Pulmonary artery endothelial cell (primary cell): ENCODE measurements around the gene OGDH. TPM values are rescaled to one million over a fixed set of nuclear protein-coding genes. Genes with fewer than 3 reads are reported as not detected.
"Not testable (repeated sequence)": the region's sequence is repeated elsewhere in the genome, so short reads cannot be mapped to it uniquely, and the experiment has no call there.

Experiments
- DNase-seq: peaks from one replicate; pipeline ENCODE4 v3.0.0-alpha.2; 2011; ENCODE audit warnings: low read depth, low spot score
- total RNA-seq: library from RNA; depleted of rRNA; stranded (reverse); fragments of >200 nt; gene quantifications from 2 replicates; pipeline ENCODE4 v1.2.3, GENCODE V29; 2014

OGDH gene
- total RNA-seq, result 49.6 and 94.1 TPM in 2 replicates

DNA sequence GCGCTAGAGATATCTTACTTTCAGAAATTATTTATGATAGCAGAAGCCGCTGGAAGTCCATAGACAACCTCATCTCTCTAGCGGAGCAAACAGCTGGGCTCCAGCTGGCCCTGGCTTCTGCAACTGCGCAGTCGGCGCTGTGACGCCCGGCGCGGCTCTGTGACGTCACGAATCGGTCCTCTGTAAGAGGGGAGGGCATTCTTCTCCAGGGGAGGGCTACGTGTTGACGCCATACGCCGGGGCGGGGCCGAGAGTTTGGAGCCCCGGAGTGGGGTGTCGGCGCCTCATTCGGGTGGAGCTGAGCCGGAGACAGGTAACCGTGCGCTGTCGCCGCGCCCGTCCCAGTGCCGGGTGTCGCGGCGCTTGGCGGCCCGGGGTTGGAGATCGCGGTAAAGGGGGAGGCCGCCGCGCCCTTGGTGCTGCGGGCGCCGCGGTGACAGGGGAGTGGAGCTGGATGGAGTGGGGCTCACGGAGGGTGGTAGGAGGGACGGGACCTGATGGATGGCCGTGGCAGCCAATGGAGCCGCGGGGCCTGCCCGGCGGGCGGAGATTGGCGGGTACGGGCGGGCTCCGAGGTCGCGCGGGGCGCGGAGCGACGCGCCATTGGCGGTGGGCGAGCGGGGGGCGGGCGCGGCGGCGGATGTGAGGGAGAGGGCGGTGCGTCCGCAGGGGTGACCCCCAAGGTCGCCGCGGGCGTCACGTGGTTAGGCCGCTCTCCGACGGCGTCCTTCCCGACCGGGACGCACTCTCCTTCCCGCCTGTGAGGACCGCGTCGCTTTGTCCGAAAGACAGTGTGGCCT is at the start of gene OGDH:
Gene OGDH (plus strand): TSS at position 287 of the 800 bp plus-strand sequence. CDS start 17,717 bp downstream, outside the sequence.
- DNase-seq, result peak; percentile 96

GRCh38 chr7:44557485-44557884 is 48.9 kb upstream of the OGDH start:
- no peak for DNase-seq

GRCh38 chr7:44559485-44559884 is 46.9 kb upstream of the OGDH start:
- no peak for DNase-seq

- DNase-seq, result no peak
Measured at GRCh38 chr7:44561481-44561880, 44.9 kb upstream of the OGDH start.

DNA sequence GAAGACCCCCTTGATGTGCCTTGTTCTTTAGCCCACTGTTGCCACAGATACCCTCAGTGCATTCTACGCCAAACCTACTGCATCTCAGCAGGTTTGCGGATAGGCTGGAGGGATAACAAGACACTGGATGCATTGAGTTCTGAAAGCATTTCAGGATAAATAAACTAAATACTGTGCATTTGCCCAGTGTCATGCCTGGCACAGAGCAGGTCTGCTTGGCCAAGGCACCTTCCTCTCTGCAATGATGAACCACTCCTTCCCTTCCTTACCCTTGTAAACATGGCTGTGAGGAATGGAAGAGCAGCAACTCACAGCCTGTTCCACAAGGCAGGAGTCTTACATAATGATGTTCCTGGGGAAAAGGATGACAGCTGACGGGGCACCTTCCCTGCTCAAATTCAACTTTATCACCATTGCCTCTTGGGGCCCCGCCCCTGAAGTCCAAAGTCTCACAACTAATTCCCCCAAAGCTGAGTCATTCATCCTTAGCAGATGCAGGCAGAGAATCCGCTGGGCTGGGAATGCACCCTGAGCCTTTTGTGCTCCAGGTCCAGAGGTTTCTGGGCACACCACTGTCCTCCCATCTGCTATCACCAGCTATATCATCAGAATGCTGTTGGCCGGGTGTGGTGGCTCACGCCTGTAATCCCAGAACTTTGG is 44.3 kb upstream of the OGDH start:
- DNase-seq, result no peak

DNA sequence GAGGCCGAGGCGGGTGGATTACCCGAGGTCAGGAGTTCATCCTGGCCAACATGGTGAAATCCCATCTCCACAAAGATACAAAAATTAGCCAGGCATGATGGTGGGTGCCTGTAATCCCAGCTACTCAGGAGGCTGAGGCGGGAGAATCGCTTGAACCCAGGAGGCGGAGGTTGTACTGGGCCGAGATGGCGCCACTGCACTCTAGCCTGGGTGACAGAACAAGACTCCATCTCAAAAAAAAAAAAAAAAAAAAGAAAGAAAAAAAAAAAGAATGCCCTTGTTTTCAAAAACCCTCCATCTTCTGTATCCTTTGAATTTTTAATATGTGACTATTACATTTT is 43.8 kb upstream of the OGDH start:
- not testable (repeated sequence) for DNase-seq

DNA sequence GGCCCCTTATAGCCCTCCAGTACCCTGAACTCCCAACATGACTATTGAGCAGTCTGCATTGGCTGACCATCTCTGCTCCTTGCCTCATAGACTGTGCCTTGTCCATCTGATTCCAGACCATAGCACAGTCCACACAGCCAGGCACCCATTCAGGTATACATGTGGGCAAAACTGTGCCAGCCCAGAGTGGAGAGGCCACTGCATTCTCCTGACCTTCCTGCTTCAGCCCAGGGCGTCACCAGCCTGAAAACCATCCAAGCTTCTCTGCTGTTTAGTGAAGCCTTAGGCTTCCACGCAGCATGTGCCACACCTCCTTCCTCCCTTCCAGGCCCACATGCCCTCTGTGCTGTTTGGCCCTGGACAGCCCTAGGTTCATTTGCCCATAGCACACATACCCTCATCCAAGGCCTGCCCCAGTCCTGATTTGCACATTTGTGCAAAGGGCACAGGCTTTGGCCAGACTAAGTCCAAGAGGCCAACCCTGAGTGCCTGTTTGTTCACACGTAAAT is 43.2 kb upstream of the OGDH start:
- no peak for DNase-seq

GRCh38 chr7:44564606-44565005 is 41.8 kb upstream of the OGDH start:
- DNase-seq, result no peak

DNA sequence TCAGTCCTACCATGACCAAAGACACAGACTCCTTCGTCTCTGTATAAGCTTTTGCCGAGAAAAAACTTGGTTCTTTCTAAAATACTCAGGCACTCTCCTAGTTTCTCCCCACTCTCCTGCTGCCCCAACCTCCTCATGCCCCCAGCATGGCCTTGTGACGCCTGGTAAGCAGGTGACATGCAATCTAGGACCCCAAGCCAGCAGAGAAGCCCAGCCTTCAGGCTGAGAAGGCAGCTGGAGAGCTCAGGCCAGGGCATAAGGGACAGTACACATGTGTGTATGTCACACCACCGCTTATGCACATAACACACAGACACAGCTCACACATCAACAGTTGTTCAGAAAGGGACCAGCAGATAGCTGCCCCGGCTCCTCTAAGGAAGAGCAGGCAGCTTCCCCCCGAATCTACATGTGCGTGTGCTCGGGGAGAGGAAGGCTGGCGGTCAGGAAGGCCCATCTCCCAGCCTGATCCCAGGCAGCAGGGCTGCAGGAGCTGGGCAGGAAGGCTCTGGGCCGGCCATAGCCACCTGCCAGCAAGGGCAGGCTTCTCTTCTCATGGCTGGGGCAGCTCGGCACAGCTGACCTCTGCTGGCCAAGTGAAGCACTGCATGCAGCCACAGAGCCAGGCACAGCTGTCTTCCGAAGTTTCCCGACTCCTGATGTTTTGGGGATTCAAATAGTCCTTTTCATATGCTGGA is 41.2 kb upstream of the OGDH start:
- no peak for DNase-seq

- no peak for DNase-seq
Measured at GRCh38 chr7:44565795-44566559, 40.5 kb upstream of the OGDH start.

DNA sequence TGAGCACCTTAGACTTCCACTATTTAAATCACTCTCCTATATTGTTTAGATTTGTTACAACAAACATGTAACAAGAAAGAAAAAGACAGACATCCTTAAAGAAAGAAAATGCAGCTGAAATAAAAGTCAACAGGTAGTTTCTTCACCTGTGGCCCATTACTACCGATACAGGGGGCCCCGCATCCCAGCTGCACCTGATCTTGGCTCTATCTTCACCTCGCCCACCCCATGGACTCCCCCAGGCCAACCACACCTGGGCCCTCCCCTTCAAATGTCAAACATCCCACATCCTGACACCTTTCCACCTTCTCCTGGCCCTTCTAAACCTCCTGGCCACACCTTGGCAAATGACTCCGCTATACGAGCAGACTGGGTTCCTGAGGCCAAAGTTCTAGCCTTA is 39.7 kb upstream of the OGDH start:
- DNase-seq, result no peak

- no peak for DNase-seq
Measured at GRCh38 chr7:44567884-44568283, 38.5 kb upstream of the OGDH start.

DNA sequence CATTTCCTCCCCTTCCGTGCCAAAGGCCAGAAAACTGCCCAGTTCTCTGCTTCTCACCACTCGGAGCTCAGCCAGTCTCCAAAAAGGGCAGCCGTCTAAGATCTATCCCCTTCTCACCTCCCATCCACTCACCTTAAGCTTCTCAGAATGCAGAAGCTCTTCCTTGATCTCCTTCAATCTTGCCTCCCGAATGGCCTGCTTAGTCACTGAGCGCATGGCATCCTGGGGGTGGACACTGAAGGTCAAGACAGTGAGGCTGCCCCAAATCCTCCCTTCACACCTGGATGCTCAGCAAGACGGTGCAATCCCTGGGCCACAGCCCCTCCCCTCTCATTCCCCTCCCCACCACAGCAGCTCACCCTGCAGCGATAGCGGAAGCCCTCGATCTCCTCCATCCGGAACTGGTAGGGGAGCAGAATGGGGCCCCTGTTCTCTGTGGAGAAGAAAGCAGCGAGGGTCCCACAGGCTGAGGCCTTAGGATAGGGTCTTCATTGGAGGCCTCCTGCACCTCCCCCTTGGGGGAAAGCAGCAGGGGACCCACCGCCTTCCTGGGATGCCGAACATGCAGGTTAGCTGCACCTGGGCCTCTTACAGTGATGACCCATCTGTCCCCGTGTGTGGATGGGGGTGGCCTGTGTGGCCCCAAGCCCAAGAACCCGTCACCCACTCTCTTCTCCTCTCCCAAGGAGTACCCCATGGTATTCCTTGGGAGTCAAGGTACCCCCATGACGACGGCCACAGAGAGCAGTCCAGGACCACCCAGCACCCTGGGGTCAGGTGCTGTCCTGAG is 37.5 kb upstream of the OGDH start:
- no peak for DNase-seq

- DNase-seq, result no peak
Measured at GRCh38 chr7:44569959-44570358, 36.5 kb upstream of the OGDH start.

DNA sequence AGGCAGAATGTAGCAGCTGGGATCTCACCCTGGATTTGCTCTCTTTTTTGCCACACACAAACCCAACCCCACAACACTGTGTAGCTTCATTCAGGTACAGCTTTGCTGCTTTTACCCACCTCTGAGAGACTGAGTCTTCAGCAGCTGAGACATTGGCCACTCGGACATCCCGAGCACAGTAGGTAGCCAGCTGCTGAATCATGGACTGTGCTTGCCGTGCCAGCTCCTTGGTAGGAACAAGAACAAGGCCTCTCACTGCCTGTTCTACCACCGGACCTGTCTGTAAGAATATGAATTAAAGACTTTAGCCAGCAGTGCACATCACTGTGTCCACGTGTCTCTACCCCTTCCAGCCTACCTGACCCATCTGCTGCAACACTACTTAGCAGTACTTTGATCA is 33.7 kb upstream of the OGDH start:
- DNase-seq, result no peak

DNA sequence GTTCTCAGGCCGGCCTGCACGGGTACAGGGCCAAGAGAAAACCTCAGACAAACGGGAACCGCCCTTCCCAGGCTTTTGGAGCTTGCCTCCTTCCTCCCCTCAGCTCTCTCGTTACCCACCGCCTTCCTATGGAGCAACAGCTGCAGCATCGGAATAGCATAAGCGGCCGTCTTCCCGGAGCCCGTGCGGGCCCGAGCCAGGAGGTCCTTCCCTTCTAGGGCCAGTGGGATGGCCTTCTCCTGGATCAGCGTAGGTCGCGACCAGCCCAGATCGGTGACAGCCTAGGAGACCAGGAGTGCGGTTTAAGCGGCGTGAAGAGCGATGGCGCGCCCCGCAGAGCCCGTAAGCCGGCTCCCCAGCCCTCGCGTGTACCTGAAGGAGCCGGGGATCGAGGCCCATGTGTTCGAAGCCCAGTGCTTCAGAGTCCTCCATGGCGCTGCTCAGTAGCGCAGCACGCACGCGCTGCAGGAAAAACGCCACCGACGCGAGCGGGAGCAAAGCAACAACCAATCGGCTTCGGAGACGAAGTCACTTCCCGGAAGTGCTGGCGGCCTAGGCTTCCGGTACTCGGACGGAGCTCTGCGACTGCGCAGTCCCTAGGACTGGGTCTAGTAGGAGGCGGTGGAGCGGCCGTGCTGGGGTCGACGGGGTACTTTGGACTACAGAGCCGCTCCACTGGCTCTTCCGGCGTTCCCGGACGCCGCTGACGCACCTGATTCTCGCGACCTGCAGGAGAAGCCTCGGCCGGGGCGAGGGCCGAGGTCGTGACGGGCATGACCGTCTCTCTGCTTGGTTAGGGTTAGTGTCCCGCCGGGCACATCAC is 32.8 kb upstream of the OGDH start, which contains the start of gene DDX56:
Gene DDX56 (minus strand): TSS at position 445 of the 823 bp plus-strand sequence. CDS start 13 bp downstream, at position 432.
- peak; percentile 84 for DNase-seq

DNA sequence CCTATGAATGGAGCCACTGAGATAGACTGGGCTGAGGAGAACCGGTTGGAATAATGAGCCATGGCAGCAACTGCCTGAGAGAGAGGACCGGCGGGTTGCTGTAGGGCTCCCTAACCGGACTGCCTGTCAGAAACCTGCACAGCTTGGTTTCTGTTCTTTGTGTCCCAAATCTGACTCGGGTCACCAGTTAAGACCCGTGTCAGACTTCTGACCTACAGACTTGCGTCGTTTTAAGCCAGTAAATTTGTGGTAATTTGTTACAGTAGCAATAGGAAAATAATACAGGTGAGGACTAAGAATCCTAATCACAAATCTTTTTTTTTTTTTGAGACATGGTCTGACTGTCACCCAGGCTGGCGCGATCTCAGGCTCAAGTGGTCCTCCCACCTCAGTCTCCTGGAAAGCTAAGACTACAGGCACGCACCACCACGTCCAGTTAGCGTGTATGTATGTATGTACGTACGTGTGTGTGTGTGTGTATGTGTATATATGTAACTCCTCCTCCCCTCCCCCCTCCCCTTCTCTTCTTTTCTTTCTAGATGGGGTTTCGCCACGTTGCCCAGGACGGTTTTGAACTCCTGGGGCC is 32.0 kb upstream of the OGDH start:
- no peak for DNase-seq

DNA sequence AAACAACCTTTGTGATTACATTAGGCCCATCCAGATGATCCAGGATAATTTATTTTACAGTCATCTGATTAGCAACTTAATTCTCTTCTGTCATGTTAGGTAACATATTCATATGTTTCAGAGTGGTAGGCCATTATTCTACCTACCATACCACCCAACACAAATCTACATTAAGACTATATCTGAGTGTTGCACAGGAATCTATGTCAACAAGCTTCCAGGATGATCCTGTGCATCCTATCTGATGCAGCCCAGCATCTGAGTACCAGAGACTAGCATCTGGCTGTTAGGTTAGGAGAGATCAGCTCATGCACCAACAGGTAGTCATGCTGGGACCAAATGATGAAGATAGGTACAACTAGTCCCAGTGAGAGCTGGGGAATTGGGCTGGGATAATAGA is 31.4 kb upstream of the OGDH start:
- DNase-seq, result no peak

DNA sequence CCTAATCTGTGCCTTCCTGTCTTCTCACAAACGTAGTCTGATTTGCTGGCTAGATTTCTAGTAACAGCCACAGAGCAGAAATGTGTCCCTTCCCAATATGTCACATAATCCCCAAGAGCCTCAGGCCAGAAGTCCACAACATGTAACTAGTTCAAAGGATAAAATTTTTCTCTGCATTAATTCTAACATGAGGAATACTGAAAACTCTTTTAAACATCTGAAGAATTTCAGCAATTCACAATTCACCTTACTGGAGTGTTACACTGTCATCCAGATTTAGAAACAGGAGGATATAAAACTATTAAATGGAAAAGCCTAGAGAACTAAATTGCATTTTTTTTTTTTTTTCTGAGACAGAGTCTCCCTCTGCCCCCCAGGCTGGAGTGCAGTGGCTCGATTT is 30.2 kb upstream of the OGDH start:
- DNase-seq, result no peak
